ENCODE results near the gene ADCY5. TPM values are rescaled to one million over a fixed set of nuclear protein-coding genes. Genes with fewer than 3 reads are reported as not detected.

ADCY5 gene
- total RNA-seq, 1 experiment from 2014 or later: 0.49 TPM

DNA sequence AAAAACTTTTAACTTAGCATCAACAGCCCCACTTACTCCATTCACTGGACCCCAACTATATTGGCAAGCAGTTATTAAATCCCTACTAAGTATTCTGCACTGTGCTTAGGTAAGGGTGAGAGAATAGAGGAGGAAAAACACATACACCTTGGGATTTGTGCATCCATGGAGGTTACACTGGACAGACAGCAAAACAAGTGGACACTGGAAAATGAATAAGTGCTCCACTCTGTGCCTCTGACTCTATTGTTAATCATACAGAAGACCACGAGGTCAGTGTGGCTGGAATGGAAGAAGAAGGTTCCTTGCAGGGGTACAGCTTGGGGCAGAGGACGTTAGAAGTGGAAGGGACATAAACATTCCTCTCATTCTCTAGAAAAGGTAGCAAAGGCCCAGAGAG lies 3.2 kb downstream of the ADCY5 start:
- ChIA-PET RAD21 (ENCODE audit: low non-redundant PET in 1 of 2, low total read pairs in 2 of 2, uncharacterized antibody in 2 of 2, unreplicated experiment in 2 of 2) (no interaction called here), POLR2A (no interaction called here)
- H3K36me3 ChIP-seq (ENCODE audit: control insufficient read depth in 1 of 2, insufficient read depth in 2 of 2, low read length in 2 of 2): no peaks in the 10 kb centered on the region

GRCh38 chr3:123444744-123445143 lies 4.1 kb downstream of the ADCY5 start:
- ATAC-seq (no peak), DNase-seq (ENCODE audit: low read depth, low spot score) (no peak)
- no peak for TF ChIP-seq POLR2A (IDR thresholded peaks at IDR 0.05; ENCODE audit: borderline replicate concordance, extremely low read depth, insufficient read depth, insufficient read length)
- no peak for TF ChIP-seq ZBTB33 (IDR thresholded peaks at IDR 0.05; ENCODE audit: extremely low read depth, insufficient replicate concordance, low read length)
- no peak for TF ChIP-seq ATF3 (IDR thresholded peaks at IDR 0.05)
- no peak for TF ChIP-seq EZH2phosphoT487 (IDR thresholded peaks at IDR 0.05; ENCODE audit: borderline replicate concordance)
- 0 out of 6 replicates have a peak, but pooled peaks of 1 of the 3 experiments have one; percentile 11 for TF ChIP-seq CTCF (IDR thresholded peaks at IDR 0.05 in 2 of 3, conservative IDR thresholded peaks at IDR 0.05 in 1 of 3; ENCODE audit: borderline replicate concordance in 1 of 3, insufficient read depth in 1 of 3, low read depth in 2 of 3, low read length in 2 of 3)
- TF ChIP-seq CBX3 (IDR thresholded peaks at IDR 0.05; ENCODE audit: low read depth): no peak
- TF ChIP-seq MAX (IDR thresholded peaks at IDR 0.05): no peak
- Histone ChIP-seq H3K4me2 (ENCODE audit: low read length) (no peak overlapping the region), H3K36me3 (ENCODE audit: control insufficient read depth in 1 of 2, insufficient read depth in 2 of 2, low read length in 2 of 2) (no peaks in the 10 kb centered on the region), H3K4me3 (replicated peaks in 1 of 2; ENCODE audit: low read depth in 1 of 2, low read length in 2 of 2) (no peak overlapping the region), H3K79me2 (ENCODE audit: insufficient read depth, low read length) (no peaks in the 10 kb centered on the region), H3K9me3 (ENCODE audit: control insufficient read depth in 1 of 2, insufficient read depth in 1 of 2, low read depth in 1 of 2, low read length in 2 of 2) (no peaks in the 10 kb centered on the region), H3K9ac (ENCODE audit: low read length) (no peak overlapping the region), H2AFZ (ENCODE audit: low read depth, low read length, poor library complexity, severe bottlenecking) (no peak overlapping the region), H3K4me1 (ENCODE audit: control insufficient read depth in 1 of 2, insufficient read depth in 2 of 2, low read length in 2 of 2) (peaks cover 0 to 6% of the 10 kb centered on the region in 2 experiments; a peak in 2 of 4 replicates), H3K9me2 (ENCODE audit: insufficient read depth) (no peaks in the 10 kb centered on the region), H3K27ac (ENCODE audit: low read depth, low read length) (no peak overlapping the region), H4K20me1 (ENCODE audit: insufficient read depth) (no peaks in the 10 kb centered on the region), H3K27me3 (ENCODE audit: insufficient read depth, low read length) (peaks cover 6% of the 10 kb centered on the region)
- RAD21 ChIA-PET (ENCODE audit: low non-redundant PET in 1 of 2, low total read pairs in 2 of 2, uncharacterized antibody in 2 of 2, unreplicated experiment in 2 of 2): no interaction called here
- intact Hi-C loops (cut with micrococcal nuclease): no loop called here
- POLR2A ChIA-PET: no interaction called here
- CTCF ChIA-PET: no interaction called here
- BruUV-seq (replicated peaks): no TSS peak

More for the DNA sequence above, 3.2 kb downstream of the ADCY5 start:
- Histone ChIP-seq H3K9me3 (ENCODE audit: control insufficient read depth in 1 of 2, insufficient read depth in 1 of 2, low read depth in 1 of 2, low read length in 2 of 2) (no peaks in the 10 kb centered on the region), H3K4me1 (ENCODE audit: control insufficient read depth in 1 of 2, insufficient read depth in 2 of 2, low read length in 2 of 2) (peaks cover 0 to 6% of the 10 kb centered on the region in 2 experiments; a peak in 2 of 4 replicates), H3K4me2 (ENCODE audit: low read length) (no peak overlapping the region), H2AFZ (ENCODE audit: low read depth, low read length, poor library complexity, severe bottlenecking) (no peak overlapping the region), H3K9ac (ENCODE audit: low read length) (no peak overlapping the region), H4K20me1 (ENCODE audit: insufficient read depth) (no peaks in the 10 kb centered on the region), H3K9me2 (ENCODE audit: insufficient read depth) (no peaks in the 10 kb centered on the region), H3K4me3 (replicated peaks in 1 of 2; ENCODE audit: low read depth in 1 of 2, low read length in 2 of 2) (no peak overlapping the region), H3K27me3 (ENCODE audit: insufficient read depth, low read length) (peaks cover 6% of the 10 kb centered on the region), H3K27ac (ENCODE audit: low read depth, low read length) (no peak overlapping the region), H3K79me2 (ENCODE audit: insufficient read depth, low read length) (no peaks in the 10 kb centered on the region)
- TF ChIP-seq ATF3 (IDR thresholded peaks at IDR 0.05) (no peak), FOSL1 (IDR thresholded peaks at IDR 0.05; ENCODE audit: low read depth) (no peak)
- ATAC-seq (no peak), DNase-seq (ENCODE audit: low read depth, low spot score) (no peak)
- CTCF ChIA-PET: no interaction called here
- intact Hi-C loops (cut with micrococcal nuclease): no loop called here
- BruUV-seq (replicated peaks): no TSS peak
